Thyroid gland (tissue), 4 donors: ENCODE results near the gene TNIK. TPM values are rescaled to one million over a fixed set of nuclear protein-coding genes. Genes with fewer than 3 reads are reported as not detected.

Source experiments
- DNase-seq, 2 donors: peaks; one replicate each; pipeline ENCODE4 v3.0.0-alpha.2; 2019
- H3K27ac ChIP-seq, 3 donors: fragments of 200-600 bp; sonication (generic); 1 replicate in 2 of 3; 2 replicates in 1 of 3; pipeline ENCODE4 v1.5.1; 2016 to 2019; ENCODE audit warnings: mild to moderate bottlenecking in 1 of 3, moderate library complexity in 1 of 3
- H3K27me3 ChIP-seq: fragments of 200-600 bp; sonication (generic); one replicate; pipeline ENCODE4 v1.5.1; 2019
- H3K36me3 ChIP-seq, 2 donors: fragments of 200-600 bp; sonication (generic); one replicate each; pipeline ENCODE4 v1.5.1; 2016 to 2019
- H3K4me1 ChIP-seq, 2 donors: fragments of 200-600 bp; sonication (generic); one replicate each; pipeline ENCODE4 v1.5.1; 2017 to 2019
- H3K4me3 ChIP-seq, 3 donors: fragments of 200-600 bp; sonication (generic); replicated peaks in 1 of 3; 1 replicate in 2 of 3; 2 replicates in 1 of 3; pipeline ENCODE4 v1.5.1; 2016; ENCODE audit warnings: mild to moderate bottlenecking in 1 of 3
- H3K9me3 ChIP-seq: fragments of 200-600 bp; sonication (generic); one replicate; pipeline ENCODE4 v1.5.1; 2017
- POLR2A ChIP-seq, 2 donors: fragments of 450-650 bp; IDR thresholded peaks; one replicate each; pipeline ENCODE4 v1.6.1; 2017; ENCODE audit warnings: antibody characterized with exemption in 2 of 2, mild to moderate bottlenecking in 2 of 2, moderate library complexity in 1 of 2
- WGBS, 2 donors: methylation state at CpG; one replicate each; pipeline ENCODE4 v1.1.5; 2017; 5-methylcytosine and 5-hydroxymethylcytosine counted together
- intact Hi-C: fragments of 100-400 bp; cut with DNase I; formaldehyde crosslinking; loops from one replicate; pipeline ENCODE4 v1.15.1; 2023
- total RNA-seq, 4 donors: library from RNA; depleted of rRNA; stranded (reverse); fragments of >200 nt; gene quantifications; one replicate each; pipeline ENCODE4 v1.2.3, GENCODE V29; 2016
- TF ChIP-seq, protein P1 (sequence below), 6 experiments: fragments of 200-600 bp in 3 of 6; fragments of 450-650 bp in 3 of 6; sonication (generic) in 3 of 6; IDR thresholded peaks; one replicate each; pipeline ENCODE4 v1.5.1; 2016 to 2019; ENCODE audit warnings: antibody characterized with exemption in 6 of 6, mild to moderate bottlenecking in 2 of 6, inconsistent platforms in 1 of 6, moderate library complexity in 1 of 6

Gene TNIK
- total RNA-seq, 4 donors from 2014 or later: 29.7 to 84.1 (median 48.9) TPM

DNA sequence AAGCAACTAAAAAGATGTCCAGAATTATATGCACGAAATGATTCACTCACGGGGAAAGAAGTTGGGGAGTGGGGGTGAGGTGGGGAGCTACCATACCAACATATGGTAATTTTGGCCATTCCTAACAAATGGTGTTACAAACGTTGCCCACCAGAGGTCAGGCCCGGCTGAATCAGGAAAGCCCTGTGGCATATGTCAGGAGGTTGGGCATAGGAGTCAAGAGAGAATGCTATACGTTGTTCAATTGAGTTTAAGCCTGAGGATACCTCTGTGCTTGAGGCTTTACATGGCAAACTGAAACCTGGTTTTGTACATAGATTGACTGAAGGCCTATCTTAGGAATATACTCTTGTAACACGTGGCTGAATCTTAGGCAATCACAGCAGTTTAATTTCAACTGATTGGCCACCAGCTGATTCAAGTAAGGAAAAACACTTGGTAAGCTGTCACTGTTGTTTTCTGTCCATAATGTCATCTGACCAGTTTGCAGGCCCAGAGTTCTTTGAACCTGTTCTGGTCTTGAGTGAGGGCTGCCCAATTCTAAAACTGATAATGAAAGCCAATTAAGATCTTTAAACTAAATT, 410.3 kb downstream of the TNIK start:
- no peaks in the 10 kb centered on the region for H3K36me3 ChIP-seq
- H3K27me3 ChIP-seq: no peaks in the 10 kb centered on the region
- peak; percentile 35 to 54 for DNase-seq
- WGBS, 2 donors: 15 to 25% methylated on average over 6 of the region's 6 CpGs
- intact Hi-C loops: loop anchor here (5.0 kb wide), 1 partner anchor 517 kb away; no protein-coding TSS in a partner anchor
- TF ChIP-seq, protein P1, sequence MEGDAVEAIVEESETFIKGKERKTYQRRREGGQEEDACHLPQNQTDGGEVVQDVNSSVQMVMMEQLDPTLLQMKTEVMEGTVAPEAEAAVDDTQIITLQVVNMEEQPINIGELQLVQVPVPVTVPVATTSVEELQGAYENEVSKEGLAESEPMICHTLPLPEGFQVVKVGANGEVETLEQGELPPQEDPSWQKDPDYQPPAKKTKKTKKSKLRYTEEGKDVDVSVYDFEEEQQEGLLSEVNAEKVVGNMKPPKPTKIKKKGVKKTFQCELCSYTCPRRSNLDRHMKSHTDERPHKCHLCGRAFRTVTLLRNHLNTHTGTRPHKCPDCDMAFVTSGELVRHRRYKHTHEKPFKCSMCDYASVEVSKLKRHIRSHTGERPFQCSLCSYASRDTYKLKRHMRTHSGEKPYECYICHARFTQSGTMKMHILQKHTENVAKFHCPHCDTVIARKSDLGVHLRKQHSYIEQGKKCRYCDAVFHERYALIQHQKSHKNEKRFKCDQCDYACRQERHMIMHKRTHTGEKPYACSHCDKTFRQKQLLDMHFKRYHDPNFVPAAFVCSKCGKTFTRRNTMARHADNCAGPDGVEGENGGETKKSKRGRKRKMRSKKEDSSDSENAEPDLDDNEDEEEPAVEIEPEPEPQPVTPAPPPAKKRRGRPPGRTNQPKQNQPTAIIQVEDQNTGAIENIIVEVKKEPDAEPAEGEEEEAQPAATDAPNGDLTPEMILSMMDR (IDR thresholded peaks at IDR 0.05): peak in 5 of 6 experiments; percentile 14 to 65 (median 58)
- TF ChIP-seq POLR2A (IDR thresholded peaks at IDR 0.05): no peak
- no peak overlapping the region for H3K4me3 ChIP-seq
- H3K4me1 ChIP-seq: no peaks in the 10 kb centered on the region
- H3K9me3 ChIP-seq: no peaks in the 10 kb centered on the region
- no peak overlapping the region for H3K27ac ChIP-seq

DNA sequence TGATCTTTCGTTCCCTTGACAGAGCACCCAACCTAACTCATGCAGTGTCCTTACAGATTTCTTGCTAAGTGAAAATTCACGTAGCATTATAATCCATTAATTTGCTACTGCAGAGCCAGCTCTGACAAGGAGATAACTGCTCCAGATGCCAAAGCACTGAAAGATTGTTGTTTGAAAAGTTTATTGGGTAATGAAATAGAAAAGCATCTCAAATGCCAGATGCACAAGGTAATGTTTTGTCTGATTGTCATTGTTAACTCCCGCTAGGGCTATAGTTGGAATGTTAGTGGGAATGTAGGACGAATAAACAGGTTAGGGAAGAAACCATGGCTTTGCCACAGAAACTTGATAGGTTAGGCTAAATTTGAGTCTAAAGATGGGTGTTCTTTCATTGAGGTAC, 413.4 kb downstream of the TNIK start:
- no peaks in the 10 kb centered on the region for H3K4me1 ChIP-seq
- TF ChIP-seq, protein P1 (IDR thresholded peaks at IDR 0.05): no peak
- TF ChIP-seq POLR2A (IDR thresholded peaks at IDR 0.05): no peak
- no peaks in the 10 kb centered on the region for H3K36me3 ChIP-seq
- H3K27me3 ChIP-seq: no peaks in the 10 kb centered on the region
- no peak overlapping the region for H3K27ac ChIP-seq
- H3K4me3 ChIP-seq: no peak overlapping the region
- no peaks in the 10 kb centered on the region for H3K9me3 ChIP-seq
- intact Hi-C loops: loop anchor here (5.0 kb wide), 1 partner anchor 521 kb away; no protein-coding TSS in a partner anchor
- no peak for DNase-seq
- 70 to 82% methylated on average over 4 of the region's 4 CpGs for WGBS, 2 donors

DNA sequence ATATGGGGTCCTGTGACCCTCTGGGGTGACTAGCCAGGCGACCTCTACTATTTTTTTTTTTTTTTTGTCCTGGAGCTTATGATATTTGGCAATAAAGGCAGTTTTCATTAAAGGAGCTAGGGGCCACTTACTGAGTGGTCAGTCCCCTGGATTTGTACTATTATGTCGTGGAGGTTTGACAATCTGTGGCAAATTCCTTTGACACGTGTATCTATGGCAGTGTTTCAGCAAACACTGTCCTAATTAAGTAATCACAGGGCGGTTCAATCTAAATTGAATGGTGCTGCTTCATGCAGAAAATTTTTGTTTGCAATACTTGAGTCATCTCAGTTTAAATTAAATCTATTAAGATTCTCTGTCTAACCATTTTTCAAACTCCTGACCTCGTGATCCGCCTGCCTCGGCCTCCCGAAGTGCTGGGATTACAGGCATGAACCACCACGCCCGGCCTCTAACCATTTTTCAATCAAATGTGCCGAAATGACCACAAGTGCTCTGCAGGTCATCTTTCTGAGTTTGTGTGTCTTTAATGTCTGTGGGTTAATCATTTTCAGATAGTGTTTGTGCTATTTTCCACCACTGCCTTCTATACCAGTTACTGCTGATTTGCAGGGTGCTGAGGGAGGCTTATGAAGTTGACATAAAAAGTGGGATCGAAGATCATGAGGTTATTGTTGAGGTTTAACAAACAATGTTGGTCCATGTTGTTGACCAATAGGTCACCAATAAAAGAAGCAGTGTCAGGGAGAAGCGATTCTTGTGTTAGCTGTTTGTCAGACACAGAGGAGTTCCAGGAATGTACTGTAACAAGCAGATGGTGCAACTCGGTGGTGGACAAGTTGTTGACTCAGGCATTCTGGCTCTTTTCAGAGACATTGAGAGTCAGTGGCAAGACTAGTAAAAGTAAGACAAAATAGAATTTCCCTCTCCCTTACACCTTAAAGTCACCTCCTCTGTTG, 415.1 kb downstream of the TNIK start:
- Histone ChIP-seq H3K27ac (no peak overlapping the region), H3K27me3 (no peaks in the 10 kb centered on the region), H3K4me3 (no peak overlapping the region), H3K36me3 (no peaks in the 10 kb centered on the region), H3K9me3 (no peaks in the 10 kb centered on the region), H3K4me1 (no peaks in the 10 kb centered on the region)
- intact Hi-C loops: loop anchor here (5.0 kb wide), 1 partner anchor 522 kb away; no protein-coding TSS in a partner anchor
- TF ChIP-seq, protein P1 (IDR thresholded peaks at IDR 0.05): no peak
- TF ChIP-seq POLR2A (IDR thresholded peaks at IDR 0.05): no peak
- WGBS, 2 donors: 88 to 91% methylated on average over 14 of the region's 14 CpGs
- no peak for DNase-seq

DNA sequence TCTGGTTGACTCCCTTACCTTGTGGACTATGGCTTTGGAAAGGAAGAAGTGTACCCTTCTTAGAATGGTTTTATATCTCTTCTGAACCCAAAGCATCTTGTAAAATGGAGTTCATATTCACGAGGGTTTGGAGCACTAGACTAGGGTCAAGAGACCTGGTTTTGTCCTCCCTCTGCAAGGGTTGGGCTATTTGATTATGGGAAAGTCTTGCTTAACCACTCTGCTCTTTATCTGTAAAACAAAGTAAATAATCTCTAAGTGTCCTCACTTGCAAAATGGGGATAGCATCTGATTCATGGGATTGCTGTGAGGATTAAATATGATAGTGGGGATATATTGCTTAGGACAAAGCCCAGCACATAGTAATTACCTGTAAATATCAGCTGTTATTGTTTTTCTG, 415.8 kb downstream of the TNIK start:
- Histone ChIP-seq H3K27ac (no peak overlapping the region), H3K9me3 (no peaks in the 10 kb centered on the region), H3K4me3 (no peak overlapping the region), H3K27me3 (no peaks in the 10 kb centered on the region), H3K36me3 (no peaks in the 10 kb centered on the region), H3K4me1 (no peaks in the 10 kb centered on the region)
- DNase-seq: no peak
- WGBS, 2 donors: 0 to 59% methylated on average over 1 of the region's 1 CpG
- intact Hi-C loops: no loop called here
- TF ChIP-seq, protein P1 (IDR thresholded peaks at IDR 0.05): no peak
- TF ChIP-seq POLR2A (IDR thresholded peaks at IDR 0.05): no peak

DNA sequence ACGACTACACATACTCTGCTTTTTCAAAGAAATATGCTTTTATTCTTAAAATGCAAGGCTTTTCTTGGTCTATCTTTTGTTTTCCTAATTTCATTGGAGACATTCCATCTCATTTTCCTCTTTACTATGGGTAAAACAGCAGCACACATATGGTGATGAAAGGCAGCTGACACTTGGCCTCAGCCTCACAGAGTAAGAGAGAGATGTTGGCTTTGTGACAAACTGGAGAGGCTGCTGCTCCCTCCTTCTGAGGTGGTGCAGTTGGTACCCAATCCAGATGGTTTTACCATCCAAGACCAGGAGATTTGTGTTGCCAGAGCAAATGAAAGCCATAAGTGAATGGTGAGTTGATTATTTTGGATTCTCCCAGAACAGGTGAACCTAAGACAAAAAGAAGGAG, 420.5 kb downstream of the TNIK start:
- Histone ChIP-seq H3K4me3 (no peak overlapping the region), H3K27me3 (no peaks in the 10 kb centered on the region), H3K9me3 (no peaks in the 10 kb centered on the region), H3K36me3 (no peaks in the 10 kb centered on the region), H3K27ac (no peak overlapping the region), H3K4me1 (no peaks in the 10 kb centered on the region)
- intact Hi-C loops: no loop called here
- TF ChIP-seq, protein P1 (IDR thresholded peaks at IDR 0.05): no peak
- no peak for TF ChIP-seq POLR2A (IDR thresholded peaks at IDR 0.05)
- no peak for DNase-seq
- WGBS, 2 donors: 90 to 93% methylated on average over 1 of the region's 1 CpG
